ENCODE data around the gene TRAPPC3. TPM values are rescaled to one million over a fixed set of nuclear protein-coding genes. Genes with fewer than 3 reads are reported as not detected.

Gene TRAPPC3
- total RNA-seq, 4 donors from 2014 or later, result 76.3 to 104 (median 83.2) TPM

DNA sequence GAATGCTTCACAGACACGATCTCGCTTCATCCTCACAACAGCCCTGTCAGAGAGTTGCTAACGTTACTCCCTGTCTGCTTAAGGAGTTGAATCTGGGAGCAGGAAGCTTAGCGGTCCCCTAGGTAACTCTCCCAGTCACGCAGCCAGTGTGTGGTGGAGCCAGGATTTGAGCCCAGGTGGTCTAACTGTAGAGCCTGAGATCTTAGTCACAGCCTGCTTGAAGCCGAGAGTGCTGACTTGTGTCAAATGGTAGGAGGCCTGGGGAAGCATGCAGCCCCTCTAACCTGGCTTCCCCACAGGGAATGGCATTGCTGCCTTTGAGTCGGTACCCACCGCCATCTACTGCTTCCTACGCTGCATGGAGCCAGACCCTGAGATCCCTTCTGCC, 56.5 kb downstream of the TRAPPC3 start:
- DNase-seq (ENCODE audit: low spot score) (no peak), ATAC-seq (ENCODE audit: low FRiP score) (no peak)
- TF ChIP-seq CTCF (IDR thresholded peaks at IDR 0.05), result no peak

GRCh38 chr1:36092166-36092797, 57.0 kb downstream of the TRAPPC3 start:
- no peak for TF ChIP-seq CTCF (IDR thresholded peaks at IDR 0.05)
- ATAC-seq (ENCODE audit: low FRiP score) (no peak), DNase-seq (ENCODE audit: low spot score) (no peak)

- no peak for ATAC-seq (ENCODE audit: low FRiP score)
- no peak for DNase-seq (ENCODE audit: low spot score)
- TF ChIP-seq CTCF (IDR thresholded peaks at IDR 0.05), result no peak
These were observed 57.6 kb downstream of the TRAPPC3 start for GRCh38 chr1:36091698-36092097.

GRCh38 chr1:36091141-36091540, 58.1 kb downstream of the TRAPPC3 start:
- no peak for DNase-seq (ENCODE audit: low spot score)
- no peak for ATAC-seq (ENCODE audit: low FRiP score)
- TF ChIP-seq CTCF (IDR thresholded peaks at IDR 0.05), result no peak

DNA sequence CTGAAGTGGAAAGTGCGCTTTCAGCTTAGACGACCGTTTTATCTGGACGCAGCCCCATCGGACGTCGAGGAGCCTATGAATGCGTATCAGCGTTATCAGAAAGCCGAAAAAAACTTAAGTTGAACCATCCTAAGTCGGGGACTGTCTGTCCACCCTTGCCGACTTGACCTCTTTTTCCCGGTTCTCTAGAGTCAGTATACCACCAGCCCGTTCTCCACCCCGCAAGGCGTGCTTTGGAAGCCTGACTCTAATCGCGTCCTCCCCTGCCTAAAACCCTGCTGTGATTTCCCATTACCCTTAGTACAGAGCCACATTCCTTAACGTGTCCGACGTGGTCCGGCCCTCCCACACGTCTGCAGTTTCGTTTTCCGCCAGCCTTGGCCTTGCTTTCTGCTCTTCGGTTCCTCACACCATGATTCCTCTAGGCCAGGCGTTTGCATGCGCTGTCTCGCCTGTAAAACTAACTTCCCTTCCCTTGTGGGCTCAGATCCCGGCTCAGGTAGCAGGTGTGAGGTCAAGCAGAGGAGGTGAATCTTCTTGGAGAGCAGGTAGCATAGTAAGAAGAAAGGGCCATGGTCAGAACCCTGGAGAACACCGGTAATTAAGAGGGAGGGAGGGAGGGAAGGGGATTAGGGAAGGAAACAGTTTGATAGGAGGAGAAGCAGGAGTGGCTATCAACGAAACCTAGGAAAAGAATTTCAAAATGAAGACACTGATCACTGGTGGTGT, 59.7 kb downstream of the TRAPPC3 start:
- DNase-seq (ENCODE audit: low spot score) (no peak), ATAC-seq (ENCODE audit: low FRiP score) (peak; percentile 22)
- TF ChIP-seq CTCF (IDR thresholded peaks at IDR 0.05), result no peak

GRCh38 chr1:36088577-36089392, 60.5 kb downstream of the TRAPPC3 start, which contains the start of gene ADPRS:
Gene ADPRS (plus strand): TSS chr1:36088892. CDS start chr1:36088905, 13 bp downstream.
- DNase-seq (ENCODE audit: low spot score) (peak; percentile 50), ATAC-seq (ENCODE audit: low FRiP score) (peak; percentile 89)
- TF ChIP-seq CTCF (IDR thresholded peaks at IDR 0.05), result peak in 2 of 3 donors; percentile 96 to 97
